ENCODE data around the gene SLC25A42. TPM values are rescaled to one million over a fixed set of nuclear protein-coding genes. Genes with fewer than 3 reads are reported as not detected.

The SLC25A42 gene
- total RNA-seq, 1 donor from 2014 or later = 12.7 TPM

GRCh38 chr19:19138109-19138981, 74.6 kb downstream of the SLC25A42 start, which contains the start of gene TMEM161A:
Gene TMEM161A, minus strand, starts transcription at chr19:19138478. Its CDS starts 50 bp downstream, at chr19:19138428.
- intact Hi-C loops (cut with DNase I) = no loop called here
- H3K4me3 ChIP-seq = peak within 1 kb of the TSS; percentile 88
- H3K27me3 ChIP-seq = no peaks in the 10 kb centered on the region
- ATAC-seq (peak; percentile 98), DNase-seq (peak; percentile 97)
- H3K4me1 ChIP-seq = peaks cover 12% of the 10 kb centered on the region
- H3K9me3 ChIP-seq = no peaks in the 10 kb centered on the region
- TF ChIP-seq CTCF (IDR thresholded peaks at IDR 0.05) = no peak
- H3K27ac ChIP-seq = peak within 1 kb of the TSS; percentile 79
- H3K36me3 ChIP-seq = no peaks in the 10 kb centered on the region

GRCh38 chr19:19139876-19140229, 76.1 kb downstream of the SLC25A42 start:
- Histone ChIP-seq H3K36me3 (no peaks in the 10 kb centered on the region), H3K9me3 (no peaks in the 10 kb centered on the region), H3K27me3 (no peaks in the 10 kb centered on the region), H3K4me3 (no peak overlapping the region), H3K4me1 (peaks cover 12% of the 10 kb centered on the region), H3K27ac (no peak overlapping the region)
- no peak for TF ChIP-seq CTCF (IDR thresholded peaks at IDR 0.05)
- intact Hi-C loops (cut with DNase I) = no loop called here
- DNase-seq (no peak), ATAC-seq (no peak)

GRCh38 chr19:19140476-19140875, 76.7 kb downstream of the SLC25A42 start:
- intact Hi-C loops (cut with DNase I) = no loop called here

GRCh38 chr19:19142347-19142746, 78.6 kb downstream of the SLC25A42 start:
- Histone ChIP-seq H3K36me3 (no peaks in the 10 kb centered on the region), H3K9me3 (no peaks in the 10 kb centered on the region), H3K4me3 (no peak overlapping the region), H3K27ac (no peak overlapping the region), H3K4me1 (peaks cover 14% of the 10 kb centered on the region), H3K27me3 (no peaks in the 10 kb centered on the region)
- intact Hi-C loops (cut with DNase I) = no loop called here
- DNase-seq = no peak
- no peak for ATAC-seq
- no peak for TF ChIP-seq CTCF (IDR thresholded peaks at IDR 0.05)

More at GRCh38 chr19:19140476-19140875, 76.7 kb downstream of the SLC25A42 start:
- Histone ChIP-seq H3K4me1 (peaks cover 12% of the 10 kb centered on the region), H3K9me3 (no peaks in the 10 kb centered on the region), H3K4me3 (no peak overlapping the region), H3K27me3 (no peaks in the 10 kb centered on the region), H3K27ac (no peak overlapping the region), H3K36me3 (no peaks in the 10 kb centered on the region)
- no peak for TF ChIP-seq CTCF (IDR thresholded peaks at IDR 0.05)
- DNase-seq (no peak), ATAC-seq (no peak)

GRCh38 chr19:19145281-19145680, 81.5 kb downstream of the SLC25A42 start:
- Histone ChIP-seq H3K36me3 (peaks cover 15% of the 10 kb centered on the region), H3K4me1 (peaks cover 4% of the 10 kb centered on the region), H3K9me3 (no peaks in the 10 kb centered on the region), H3K27me3 (no peaks in the 10 kb centered on the region), H3K27ac (no peak overlapping the region), H3K4me3 (no peak overlapping the region)
- ATAC-seq = peak; percentile 2
- DNase-seq = no peak
- no peak for TF ChIP-seq CTCF (IDR thresholded peaks at IDR 0.05)
- intact Hi-C loops (cut with DNase I) = no loop called here
